HepG2 (cell line): ENCODE measurements around the gene SMIM12.

Experiments
- ARID2 ChIP-seq: sonication (generic); formaldehyde crosslinking; IDR thresholded peaks from 2 replicates; pipeline ENCODE4 v1.8.1; 2022; ENCODE audit warnings: mild to moderate bottlenecking, missing genetic modification reagents, borderline replicate concordance
- GATAD2A ChIP-seq: IDR thresholded peaks from 2 replicates; pipeline ENCODE4 v1.6.1; 2016
- NR3C1 ChIP-seq: sonication (generic); formaldehyde crosslinking; IDR thresholded peaks from 2 replicates; pipeline ENCODE4 v1.4.0; 2020; ENCODE audit warnings: missing genetic modification reagents
- RAD21 ChIP-seq: fragments of 450-650 bp; formaldehyde crosslinking; IDR thresholded peaks from 2 replicates; pipeline ENCODE4 v1.5.0; 2020; ENCODE audit warnings: mild to moderate bottlenecking
- ZNF556 ChIP-seq: sonication (generic); formaldehyde crosslinking; IDR thresholded peaks from 2 replicates; pipeline ENCODE4 v1.4.0; 2020; ENCODE audit warnings: mild to moderate bottlenecking, missing genetic modification reagents, borderline replicate concordance
- TF ChIP-seq, protein P1 (sequence below): sonication (generic); formaldehyde crosslinking; IDR thresholded peaks from 2 replicates; pipeline ENCODE4 v1.5.0; 2020; ENCODE audit warnings: mild to moderate bottlenecking, missing genetic modification reagents, moderate library complexity

GRCh38 chr1:34879230-34879629 lies 19.7 kb upstream of the SMIM12 start:
- TF ChIP-seq ARID2 (CRISPR knock-in tag) (no peak), RAD21 (CRISPR knock-in tag) (no peak), GATAD2A (CRISPR knock-in tag) (no peak), ZNF556 (no peak), NR3C1 (CRISPR knock-in tag) (no peak)
- TF ChIP-seq, protein P1, sequence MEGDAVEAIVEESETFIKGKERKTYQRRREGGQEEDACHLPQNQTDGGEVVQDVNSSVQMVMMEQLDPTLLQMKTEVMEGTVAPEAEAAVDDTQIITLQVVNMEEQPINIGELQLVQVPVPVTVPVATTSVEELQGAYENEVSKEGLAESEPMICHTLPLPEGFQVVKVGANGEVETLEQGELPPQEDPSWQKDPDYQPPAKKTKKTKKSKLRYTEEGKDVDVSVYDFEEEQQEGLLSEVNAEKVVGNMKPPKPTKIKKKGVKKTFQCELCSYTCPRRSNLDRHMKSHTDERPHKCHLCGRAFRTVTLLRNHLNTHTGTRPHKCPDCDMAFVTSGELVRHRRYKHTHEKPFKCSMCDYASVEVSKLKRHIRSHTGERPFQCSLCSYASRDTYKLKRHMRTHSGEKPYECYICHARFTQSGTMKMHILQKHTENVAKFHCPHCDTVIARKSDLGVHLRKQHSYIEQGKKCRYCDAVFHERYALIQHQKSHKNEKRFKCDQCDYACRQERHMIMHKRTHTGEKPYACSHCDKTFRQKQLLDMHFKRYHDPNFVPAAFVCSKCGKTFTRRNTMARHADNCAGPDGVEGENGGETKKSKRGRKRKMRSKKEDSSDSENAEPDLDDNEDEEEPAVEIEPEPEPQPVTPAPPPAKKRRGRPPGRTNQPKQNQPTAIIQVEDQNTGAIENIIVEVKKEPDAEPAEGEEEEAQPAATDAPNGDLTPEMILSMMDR (CRISPR knock-in tag) = peak; percentile 57
